WERI-Rb-1 (cell line): Measurements from ENCODE around the gene MAGEB18.

Experiments
- DNase-seq: peaks from one replicate; pipeline ENCODE4 v3.0.0-alpha.2; 2020
- H3K27ac ChIP-seq: fragments of 250-450 bp; sonication (Bioruptor Pico); 2 replicates; pipeline ENCODE4 v1.5.1; 2020; ENCODE audit warnings: mild to moderate bottlenecking, moderate library complexity
- H3K27me3 ChIP-seq: fragments of 250-450 bp; sonication (Bioruptor Pico); 2 replicates; pipeline ENCODE4 v1.5.1; 2021; ENCODE audit warnings: mild to moderate bottlenecking, low read depth, moderate library complexity; ENCODE audit not compliant: insufficient read depth, severe bottlenecking
- H3K36me3 ChIP-seq: fragments of 250-450 bp; sonication (Bioruptor Pico); 2 replicates; pipeline ENCODE4 v1.5.1; 2020; ENCODE audit warnings: mild to moderate bottlenecking, moderate library complexity
- H3K4me3 ChIP-seq: 2 replicates; pipeline ENCODE4 v1.5.1; 2011; ENCODE audit warnings: low read depth, mild to moderate bottlenecking, control low read depth, low read length
- H3K9me3 ChIP-seq: fragments of 250-450 bp; sonication (Bioruptor Pico); 2 replicates; pipeline ENCODE4 v1.5.1; 2021; ENCODE audit warnings: mild to moderate bottlenecking, moderate library complexity; ENCODE audit not compliant: severe bottlenecking
- CTCF ChIP-seq: IDR thresholded peaks from 2 replicates; pipeline ENCODE4 v1.5.1; 2011; ENCODE audit warnings: low read depth, mild to moderate bottlenecking, control low read depth, inconsistent platforms, low read length

MAGEB18 gene

DNA sequence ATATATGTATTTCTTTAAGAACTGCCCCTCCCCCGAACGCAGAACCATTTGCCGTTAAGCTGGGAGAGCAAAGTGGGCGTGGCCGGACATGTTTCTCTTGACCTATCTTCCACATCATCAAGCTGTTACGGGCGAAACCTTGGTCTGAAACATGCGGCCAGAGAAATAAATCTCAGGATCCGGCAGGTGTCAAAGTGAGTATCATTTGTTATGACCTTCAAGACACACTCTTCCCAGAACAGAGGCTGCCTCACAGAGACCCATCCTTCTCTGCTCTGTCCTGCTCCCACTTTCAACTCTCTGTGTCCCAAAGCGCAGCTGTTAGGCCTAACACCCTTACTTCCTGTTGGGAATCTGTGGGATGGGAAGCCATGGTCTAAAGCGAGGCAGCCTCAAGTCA is at the start of gene MAGEB18:
Gene MAGEB18, plus strand, starts transcription at position 70 of the 400 bp plus-strand sequence. CDS start 643 bp downstream, outside the sequence.
- TF ChIP-seq CTCF, result no peak
- Histone ChIP-seq H3K36me3 (no peaks in the 10 kb centered on the region), H3K4me3 (no peak within 1 kb of the TSS), H3K27me3 (no peaks in the 10 kb centered on the region), H3K27ac (no peak within 1 kb of the TSS), H3K9me3 (no peaks in the 10 kb centered on the region)
- no peak for DNase-seq

DNA sequence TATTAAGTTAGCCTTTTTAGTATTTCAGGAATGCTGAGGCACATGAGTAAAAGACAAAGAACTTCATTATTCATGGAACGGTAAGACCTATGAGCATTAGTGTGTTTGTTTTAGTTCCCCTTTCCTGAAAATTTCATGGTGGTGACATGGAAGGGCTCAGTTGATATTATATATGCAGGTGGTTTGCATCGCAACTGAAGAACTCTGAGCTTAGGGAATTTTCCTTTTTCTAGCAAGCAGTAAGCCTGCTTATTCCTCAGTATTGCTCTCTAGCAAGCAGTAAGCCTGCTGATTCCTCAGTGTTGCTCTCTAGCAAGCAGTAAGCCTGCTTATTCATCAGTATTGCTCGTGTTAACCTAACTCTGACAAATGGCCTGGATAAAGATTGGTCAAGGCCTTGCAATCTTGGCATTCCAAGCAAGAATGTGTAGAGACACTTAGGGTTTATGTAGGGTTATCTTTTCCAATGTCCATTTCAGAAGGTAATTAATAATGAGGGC is 37.7 kb upstream of the MAGEB18 start:
- H3K4me3 ChIP-seq, result no peak overlapping the region
- TF ChIP-seq CTCF, result no peak

DNA sequence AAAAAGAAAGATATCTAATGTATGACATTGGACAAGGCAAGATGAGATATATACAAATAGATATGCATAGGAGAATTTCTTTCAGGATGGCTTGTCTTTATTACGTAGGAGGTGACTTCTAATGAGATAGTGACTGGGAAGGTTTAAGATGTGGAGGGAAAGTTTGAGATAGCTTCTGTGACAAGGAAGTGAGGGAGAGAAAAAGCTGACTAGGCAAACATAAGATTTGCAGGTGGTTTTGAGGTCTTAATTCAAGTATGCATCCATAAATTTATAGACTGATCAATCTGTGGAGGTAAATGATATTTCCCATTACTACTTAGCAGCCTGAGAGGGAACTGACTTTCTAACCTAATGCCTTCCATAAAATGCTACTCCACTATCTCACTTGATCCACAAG is 29.0 kb upstream of the MAGEB18 start:
- no peaks in the 10 kb centered on the region for H3K9me3 ChIP-seq
- TF ChIP-seq CTCF, result no peak
- no peaks in the 10 kb centered on the region for H3K27me3 ChIP-seq
- no peaks in the 10 kb centered on the region for H3K36me3 ChIP-seq
- no peak overlapping the region for H3K27ac ChIP-seq
- DNase-seq, result no peak
- no peak overlapping the region for H3K4me3 ChIP-seq

More for the DNA sequence above, 37.7 kb upstream of the MAGEB18 start:
- Histone ChIP-seq H3K27me3 (no peaks in the 10 kb centered on the region), H3K36me3 (no peaks in the 10 kb centered on the region), H3K27ac (no peak overlapping the region), H3K9me3 (no peaks in the 10 kb centered on the region)
- DNase-seq, result peak; percentile 7

DNA sequence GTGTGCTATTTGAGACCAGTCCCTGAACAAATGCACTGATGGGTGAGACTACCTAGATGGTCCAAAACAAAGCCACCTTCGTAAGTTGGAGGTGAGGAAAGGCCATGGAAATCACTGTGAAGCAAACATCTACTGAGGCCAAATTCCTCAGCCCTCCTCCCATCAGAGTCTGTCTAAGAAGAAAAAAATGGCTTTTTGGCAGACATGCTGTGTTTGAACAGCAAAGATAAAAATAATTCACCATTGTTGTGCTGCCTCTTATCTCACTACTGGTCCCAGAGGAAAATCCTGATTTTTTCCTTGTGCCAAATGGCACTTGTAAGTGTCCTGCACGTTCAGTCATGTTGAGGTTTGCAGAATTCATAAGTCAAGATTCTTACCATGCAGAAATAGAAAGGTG is 7.9 kb downstream of the MAGEB18 start:
- Histone ChIP-seq H3K9me3 (no peaks in the 10 kb centered on the region), H3K27ac (no peak overlapping the region), H3K36me3 (no peaks in the 10 kb centered on the region), H3K27me3 (no peaks in the 10 kb centered on the region), H3K4me3 (no peak overlapping the region)
- DNase-seq, result no peak
- no peak for TF ChIP-seq CTCF

DNA sequence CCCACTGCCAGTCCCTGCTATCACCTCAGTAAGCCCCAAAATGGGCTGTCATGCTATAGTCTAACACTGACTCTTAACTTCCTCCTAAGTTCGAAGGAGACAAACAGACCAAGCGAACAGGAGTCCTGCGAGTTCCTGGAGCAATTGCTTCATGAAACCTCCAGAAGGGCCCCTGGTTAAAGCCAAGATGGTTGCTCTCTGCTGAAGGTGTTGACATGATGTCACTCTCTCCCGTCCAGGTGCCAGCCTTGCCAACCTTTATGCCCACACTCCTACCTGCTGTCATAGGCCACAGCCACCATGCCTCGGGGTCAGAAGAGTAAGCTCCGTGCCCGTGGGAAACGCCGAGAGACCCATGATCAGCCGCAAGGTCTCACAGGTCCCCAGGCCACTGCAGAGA is 22.2 kb downstream of the MAGEB18 start, which contains the start of gene MAGEB6B:
Gene MAGEB6B, plus strand, starts transcription at position 301 of the 400 bp plus-strand sequence. Its CDS starts 0 bp downstream, at position 301.
- H3K4me3 ChIP-seq, result no peak within 1 kb of the TSS
- no peak for DNase-seq
- H3K9me3 ChIP-seq, result no peaks in the 10 kb centered on the region
- no peaks in the 10 kb centered on the region for H3K27me3 ChIP-seq
- H3K36me3 ChIP-seq, result no peaks in the 10 kb centered on the region
- TF ChIP-seq CTCF, result no peak
- no peak within 1 kb of the TSS for H3K27ac ChIP-seq
